IPS-20b (cell line): ENCODE data around the gene NIBAN1.
"Not testable (repeated sequence)": the region's sequence is repeated elsewhere in the genome, so short reads cannot be mapped to it uniquely, and the experiment has no call there.

Experiments used
- H3K27ac ChIP-seq: one replicate; pipeline ENCODE4 v1.5.1; 2013; ENCODE audit warnings: low read length
- H3K27me3 ChIP-seq: 2 replicates; pipeline ENCODE4 v1.6.1; 2013; ENCODE audit warnings: mild to moderate bottlenecking, low read length, inconsistent platforms; ENCODE audit not compliant: insufficient read depth
- H3K36me3 ChIP-seq: 2 replicates; pipeline ENCODE4 v1.6.1; 2013; ENCODE audit warnings: low read depth, mild to moderate bottlenecking, inconsistent platforms, low read length, moderate library complexity; ENCODE audit not compliant: insufficient read depth
- H3K4me1 ChIP-seq: 2 replicates; pipeline ENCODE4 v1.6.1; 2013; ENCODE audit warnings: mild to moderate bottlenecking, control low read depth, inconsistent platforms, low read length, moderate library complexity; ENCODE audit not compliant: insufficient read depth
- H3K4me3 ChIP-seq: 2 replicates; pipeline ENCODE4 v1.5.1; 2013; ENCODE audit warnings: mild to moderate bottlenecking, low read length, inconsistent platforms
- H3K9ac ChIP-seq: 2 replicates; pipeline ENCODE4 v1.6.1; 2013; ENCODE audit warnings: low read depth, mild to moderate bottlenecking, inconsistent platforms, low read length, moderate library complexity
- H3K9me3 ChIP-seq: 2 replicates; pipeline ENCODE4 v1.6.1; 2013; ENCODE audit warnings: mild to moderate bottlenecking, low read depth, low read length, inconsistent platforms; ENCODE audit not compliant: insufficient read depth

The NIBAN1 gene, protein sequence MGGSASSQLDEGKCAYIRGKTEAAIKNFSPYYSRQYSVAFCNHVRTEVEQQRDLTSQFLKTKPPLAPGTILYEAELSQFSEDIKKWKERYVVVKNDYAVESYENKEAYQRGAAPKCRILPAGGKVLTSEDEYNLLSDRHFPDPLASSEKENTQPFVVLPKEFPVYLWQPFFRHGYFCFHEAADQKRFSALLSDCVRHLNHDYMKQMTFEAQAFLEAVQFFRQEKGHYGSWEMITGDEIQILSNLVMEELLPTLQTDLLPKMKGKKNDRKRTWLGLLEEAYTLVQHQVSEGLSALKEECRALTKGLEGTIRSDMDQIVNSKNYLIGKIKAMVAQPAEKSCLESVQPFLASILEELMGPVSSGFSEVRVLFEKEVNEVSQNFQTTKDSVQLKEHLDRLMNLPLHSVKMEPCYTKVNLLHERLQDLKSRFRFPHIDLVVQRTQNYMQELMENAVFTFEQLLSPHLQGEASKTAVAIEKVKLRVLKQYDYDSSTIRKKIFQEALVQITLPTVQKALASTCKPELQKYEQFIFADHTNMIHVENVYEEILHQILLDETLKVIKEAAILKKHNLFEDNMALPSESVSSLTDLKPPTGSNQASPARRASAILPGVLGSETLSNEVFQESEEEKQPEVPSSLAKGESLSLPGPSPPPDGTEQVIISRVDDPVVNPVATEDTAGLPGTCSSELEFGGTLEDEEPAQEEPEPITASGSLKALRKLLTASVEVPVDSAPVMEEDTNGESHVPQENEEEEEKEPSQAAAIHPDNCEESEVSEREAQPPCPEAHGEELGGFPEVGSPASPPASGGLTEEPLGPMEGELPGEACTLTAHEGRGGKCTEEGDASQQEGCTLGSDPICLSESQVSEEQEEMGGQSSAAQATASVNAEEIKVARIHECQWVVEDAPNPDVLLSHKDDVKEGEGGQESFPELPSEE

GRCh38 chr1:184974056-184974836, at the start of gene NIBAN1:
TSS of gene NIBAN1 (minus strand) at chr1:184974508. CDS start at chr1:184974356, 152 bp downstream.
- Histone ChIP-seq H3K9ac (peak within 1 kb of the TSS; percentile 81), H3K4me1 (peaks cover 12% of the 10 kb centered on the region; the same call in 1 of the 2 replicates), H3K4me3 (peak within 1 kb of the TSS; percentile 88), H3K36me3 (no peaks in the 10 kb centered on the region), H3K27ac (no peak within 1 kb of the TSS), H3K27me3 (peaks cover 52% of the 10 kb centered on the region), H3K9me3 (no peaks in the 10 kb centered on the region)

- no peak overlapping the region for H3K27ac ChIP-seq
- H3K4me3 ChIP-seq = no peak overlapping the region
- H3K27me3 ChIP-seq = no peaks in the 10 kb centered on the region
- no peaks in the 10 kb centered on the region; the same call in 1 of the 2 replicates for H3K4me1 ChIP-seq
- no peak overlapping the region for H3K9ac ChIP-seq
- H3K36me3 ChIP-seq = no peaks in the 10 kb centered on the region
- H3K9me3 ChIP-seq = no peaks in the 10 kb centered on the region
Measured at GRCh38 chr1:185017966-185018365, 43.7 kb upstream of the NIBAN1 start.

DNA sequence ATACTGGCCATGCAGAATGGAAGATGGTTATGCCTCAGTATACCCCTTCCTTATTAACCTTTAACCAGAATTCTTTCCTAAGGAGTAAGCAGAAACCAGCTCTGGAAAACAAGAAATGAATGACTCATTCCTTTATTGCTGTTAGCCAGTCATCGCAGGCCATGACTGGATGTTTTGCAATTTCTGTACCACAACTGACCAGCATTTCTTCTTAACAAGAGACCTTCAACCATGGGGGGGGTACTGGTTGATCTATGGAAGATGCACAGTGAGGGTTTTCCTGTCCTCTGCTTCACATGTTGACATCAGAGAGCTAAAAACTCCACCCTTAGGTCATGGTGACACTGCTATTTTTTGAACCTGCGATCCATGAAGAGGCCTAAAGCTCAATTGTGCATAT, 43.0 kb upstream of the NIBAN1 start:
- Histone ChIP-seq H3K27ac (no peak overlapping the region), H3K4me1 (no peaks in the 10 kb centered on the region; the same call in 1 of the 2 replicates), H3K27me3 (no peaks in the 10 kb centered on the region), H3K9me3 (no peaks in the 10 kb centered on the region), H3K4me3 (no peak overlapping the region), H3K9ac (no peak overlapping the region), H3K36me3 (no peaks in the 10 kb centered on the region)

GRCh38 chr1:185016880-185017279, 42.6 kb upstream of the NIBAN1 start:
- no peaks in the 10 kb centered on the region for H3K9me3 ChIP-seq
- no peaks in the 10 kb centered on the region; the same call in 1 of the 2 replicates for H3K4me1 ChIP-seq
- H3K27me3 ChIP-seq = no peaks in the 10 kb centered on the region
- no peaks in the 10 kb centered on the region for H3K36me3 ChIP-seq
- H3K27ac ChIP-seq = no peak overlapping the region
- H3K4me3 ChIP-seq = no peak overlapping the region
- no peak overlapping the region for H3K9ac ChIP-seq

- no peak overlapping the region for H3K9ac ChIP-seq
- H3K27me3 ChIP-seq = no peaks in the 10 kb centered on the region
- H3K9me3 ChIP-seq = no peaks in the 10 kb centered on the region
- H3K4me3 ChIP-seq = no peak overlapping the region
- H3K4me1 ChIP-seq = no peaks in the 10 kb centered on the region; the same call in 1 of the 2 replicates
- H3K27ac ChIP-seq = no peak overlapping the region
- H3K36me3 ChIP-seq = no peaks in the 10 kb centered on the region
Measured at GRCh38 chr1:185015631-185016030, 41.3 kb upstream of the NIBAN1 start.

DNA sequence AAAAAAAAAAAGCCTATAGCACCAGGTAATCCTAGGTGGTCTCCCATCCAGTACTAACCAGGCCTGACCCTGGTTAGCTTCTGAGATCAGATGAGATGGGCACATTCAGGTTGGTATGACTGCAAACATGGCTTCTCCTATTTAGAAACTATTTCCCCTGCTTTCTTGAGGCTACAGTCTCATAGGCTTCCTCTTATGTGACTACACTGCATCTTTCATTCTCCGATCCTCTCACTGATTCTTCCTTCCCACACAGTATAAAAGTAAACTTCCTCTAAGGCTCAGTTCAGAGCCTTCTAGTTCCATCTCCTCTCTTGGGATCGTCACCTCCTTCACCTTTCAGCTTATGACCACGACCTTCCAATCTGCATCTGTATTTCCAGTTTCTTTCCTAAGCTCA, 40.6 kb upstream of the NIBAN1 start:
- Histone ChIP-seq H3K27ac (no peak overlapping the region), H3K4me3 (no peak overlapping the region), H3K27me3 (no peaks in the 10 kb centered on the region), H3K4me1 (no peaks in the 10 kb centered on the region; the same call in 1 of the 2 replicates), H3K9ac (no peak overlapping the region), H3K36me3 (no peaks in the 10 kb centered on the region), H3K9me3 (no peaks in the 10 kb centered on the region)

- Histone ChIP-seq H3K27ac (no peak overlapping the region), H3K9me3 (no peaks in the 10 kb centered on the region), H3K36me3 (no peaks in the 10 kb centered on the region), H3K27me3 (no peaks in the 10 kb centered on the region), H3K4me3 (no peak overlapping the region), H3K4me1 (no peaks in the 10 kb centered on the region; the same call in 1 of the 2 replicates), H3K9ac (no peak overlapping the region)
Measured at GRCh38 chr1:185010361-185010760, 36.1 kb upstream of the NIBAN1 start.

GRCh38 chr1:185008838-185009237, 34.5 kb upstream of the NIBAN1 start:
- H3K9ac ChIP-seq = no peak overlapping the region
- H3K4me1 ChIP-seq = no peaks in the 10 kb centered on the region
- H3K27ac ChIP-seq = no peak overlapping the region
- H3K27me3 ChIP-seq = no peaks in the 10 kb centered on the region
- no peaks in the 10 kb centered on the region for H3K9me3 ChIP-seq
- no peaks in the 10 kb centered on the region for H3K36me3 ChIP-seq
- no peak overlapping the region for H3K4me3 ChIP-seq

DNA sequence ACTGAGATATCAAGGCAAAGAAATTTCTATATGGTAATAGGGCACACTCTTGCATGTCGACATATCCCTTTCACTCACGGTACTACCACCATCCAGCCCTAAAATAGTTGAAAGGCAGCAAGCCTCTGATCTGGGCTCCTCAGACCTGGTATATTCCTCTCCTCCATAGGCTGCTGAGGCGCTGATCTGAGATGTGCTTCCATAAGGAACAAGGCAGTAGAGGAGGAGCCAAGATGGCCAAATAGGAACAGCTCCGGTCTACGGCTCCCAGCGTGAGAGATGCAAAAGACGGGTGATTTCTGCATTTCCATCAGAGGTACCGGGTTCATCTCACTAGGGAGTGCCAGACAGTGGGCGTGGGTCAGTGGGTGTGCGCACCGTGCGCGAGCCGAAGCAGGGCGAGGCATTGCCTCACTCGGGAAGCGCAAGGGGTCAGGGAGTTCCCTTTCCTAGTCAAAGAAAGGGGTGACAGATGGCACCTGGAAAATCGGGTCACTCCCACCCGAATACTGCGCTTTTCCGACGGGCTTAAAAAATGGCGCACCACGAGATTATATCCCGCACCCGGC, 27.1 kb upstream of the NIBAN1 start:
- H3K36me3 ChIP-seq, H3K4me1 ChIP-seq, H3K27ac ChIP-seq, H3K27me3 ChIP-seq, H3K4me3 ChIP-seq, H3K9me3 ChIP-seq, H3K9ac ChIP-seq: not testable (repeated sequence)

- not testable (repeated sequence) for H3K27me3 ChIP-seq, H3K9ac ChIP-seq, H3K4me1 ChIP-seq, H3K36me3 ChIP-seq, H3K9me3 ChIP-seq, H3K27ac ChIP-seq, H3K4me3 ChIP-seq
Measured at GRCh38 chr1:184999974-185000373, 25.7 kb upstream of the NIBAN1 start.

DNA sequence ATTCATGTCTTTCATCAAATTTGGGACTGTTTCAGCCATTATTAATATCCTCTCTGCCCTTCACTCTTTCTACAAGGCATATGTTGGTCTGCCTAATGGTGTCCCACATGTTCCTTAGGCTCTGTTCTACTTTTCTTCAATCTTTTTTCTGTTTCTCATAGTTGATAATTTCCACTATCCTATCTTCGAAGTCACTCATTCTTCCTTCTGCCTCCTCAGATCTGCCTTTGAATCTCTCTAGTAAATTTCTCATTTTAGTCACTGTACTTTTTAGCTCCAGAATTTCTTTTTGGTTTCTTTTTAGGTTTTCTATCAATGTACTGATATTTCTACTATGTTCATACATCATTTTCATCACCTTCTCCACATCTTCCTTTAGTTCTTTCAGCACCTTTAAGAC, 20.0 kb upstream of the NIBAN1 start:
- H3K27me3 ChIP-seq = no peaks in the 10 kb centered on the region
- H3K9ac ChIP-seq = no peak overlapping the region
- no peak overlapping the region for H3K4me3 ChIP-seq
- H3K9me3 ChIP-seq = no peaks in the 10 kb centered on the region
- no peaks in the 10 kb centered on the region for H3K36me3 ChIP-seq
- H3K4me1 ChIP-seq = no peaks in the 10 kb centered on the region; the same call in 1 of the 2 replicates
- no peak overlapping the region for H3K27ac ChIP-seq
